HL-60 (cell line): ENCODE data around the gene BMP7.

Source experiments
- TF ChIP-seq, protein P1 (sequence below): IDR thresholded peaks from one replicate; pipeline ENCODE4 v1.5.1; 2011; ENCODE audit warnings: low read length, control low read depth, inconsistent platforms; ENCODE audit not compliant: insufficient read depth
- TF ChIP-seq, protein P2 (sequence below): IDR thresholded peaks from 2 replicates; pipeline ENCODE4 v1.6.1; 2012; ENCODE audit warnings: low read depth; ENCODE audit not compliant: insufficient replicate concordance

DNA sequence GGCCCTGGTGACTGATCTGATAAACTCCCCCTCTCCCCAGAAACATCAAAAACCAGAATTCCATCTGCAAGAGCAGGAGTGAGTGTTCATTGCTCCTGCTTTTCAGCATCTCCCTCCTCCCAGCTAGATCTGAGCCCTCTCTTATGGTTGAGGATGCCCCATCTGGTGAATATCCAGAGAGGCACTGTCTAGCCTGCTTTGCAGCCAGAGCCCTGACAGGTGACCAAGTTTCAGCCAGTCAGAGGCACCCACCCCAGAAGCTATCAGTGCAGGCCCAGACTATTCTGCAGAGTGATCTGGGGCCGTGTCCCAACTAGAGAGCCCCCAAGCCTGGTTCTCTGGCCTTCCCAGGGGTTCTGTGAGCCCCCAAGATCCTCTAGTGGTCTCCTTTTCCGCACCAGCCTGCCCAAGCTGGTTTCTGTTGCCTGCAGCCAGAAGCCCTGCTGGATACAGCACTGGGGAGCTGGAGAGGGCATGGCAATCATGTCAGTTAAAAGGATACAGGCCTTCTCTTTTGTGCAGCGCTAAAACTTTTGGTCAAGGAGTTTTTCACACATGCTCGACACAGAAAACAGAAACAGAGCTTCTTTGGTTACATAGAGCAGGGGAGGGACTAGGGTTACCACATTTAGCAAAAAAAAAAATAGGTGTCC is 6.6 kb upstream of the BMP7 start:
- TF ChIP-seq, protein P1, sequence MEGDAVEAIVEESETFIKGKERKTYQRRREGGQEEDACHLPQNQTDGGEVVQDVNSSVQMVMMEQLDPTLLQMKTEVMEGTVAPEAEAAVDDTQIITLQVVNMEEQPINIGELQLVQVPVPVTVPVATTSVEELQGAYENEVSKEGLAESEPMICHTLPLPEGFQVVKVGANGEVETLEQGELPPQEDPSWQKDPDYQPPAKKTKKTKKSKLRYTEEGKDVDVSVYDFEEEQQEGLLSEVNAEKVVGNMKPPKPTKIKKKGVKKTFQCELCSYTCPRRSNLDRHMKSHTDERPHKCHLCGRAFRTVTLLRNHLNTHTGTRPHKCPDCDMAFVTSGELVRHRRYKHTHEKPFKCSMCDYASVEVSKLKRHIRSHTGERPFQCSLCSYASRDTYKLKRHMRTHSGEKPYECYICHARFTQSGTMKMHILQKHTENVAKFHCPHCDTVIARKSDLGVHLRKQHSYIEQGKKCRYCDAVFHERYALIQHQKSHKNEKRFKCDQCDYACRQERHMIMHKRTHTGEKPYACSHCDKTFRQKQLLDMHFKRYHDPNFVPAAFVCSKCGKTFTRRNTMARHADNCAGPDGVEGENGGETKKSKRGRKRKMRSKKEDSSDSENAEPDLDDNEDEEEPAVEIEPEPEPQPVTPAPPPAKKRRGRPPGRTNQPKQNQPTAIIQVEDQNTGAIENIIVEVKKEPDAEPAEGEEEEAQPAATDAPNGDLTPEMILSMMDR: no peak
- TF ChIP-seq, protein P2, sequence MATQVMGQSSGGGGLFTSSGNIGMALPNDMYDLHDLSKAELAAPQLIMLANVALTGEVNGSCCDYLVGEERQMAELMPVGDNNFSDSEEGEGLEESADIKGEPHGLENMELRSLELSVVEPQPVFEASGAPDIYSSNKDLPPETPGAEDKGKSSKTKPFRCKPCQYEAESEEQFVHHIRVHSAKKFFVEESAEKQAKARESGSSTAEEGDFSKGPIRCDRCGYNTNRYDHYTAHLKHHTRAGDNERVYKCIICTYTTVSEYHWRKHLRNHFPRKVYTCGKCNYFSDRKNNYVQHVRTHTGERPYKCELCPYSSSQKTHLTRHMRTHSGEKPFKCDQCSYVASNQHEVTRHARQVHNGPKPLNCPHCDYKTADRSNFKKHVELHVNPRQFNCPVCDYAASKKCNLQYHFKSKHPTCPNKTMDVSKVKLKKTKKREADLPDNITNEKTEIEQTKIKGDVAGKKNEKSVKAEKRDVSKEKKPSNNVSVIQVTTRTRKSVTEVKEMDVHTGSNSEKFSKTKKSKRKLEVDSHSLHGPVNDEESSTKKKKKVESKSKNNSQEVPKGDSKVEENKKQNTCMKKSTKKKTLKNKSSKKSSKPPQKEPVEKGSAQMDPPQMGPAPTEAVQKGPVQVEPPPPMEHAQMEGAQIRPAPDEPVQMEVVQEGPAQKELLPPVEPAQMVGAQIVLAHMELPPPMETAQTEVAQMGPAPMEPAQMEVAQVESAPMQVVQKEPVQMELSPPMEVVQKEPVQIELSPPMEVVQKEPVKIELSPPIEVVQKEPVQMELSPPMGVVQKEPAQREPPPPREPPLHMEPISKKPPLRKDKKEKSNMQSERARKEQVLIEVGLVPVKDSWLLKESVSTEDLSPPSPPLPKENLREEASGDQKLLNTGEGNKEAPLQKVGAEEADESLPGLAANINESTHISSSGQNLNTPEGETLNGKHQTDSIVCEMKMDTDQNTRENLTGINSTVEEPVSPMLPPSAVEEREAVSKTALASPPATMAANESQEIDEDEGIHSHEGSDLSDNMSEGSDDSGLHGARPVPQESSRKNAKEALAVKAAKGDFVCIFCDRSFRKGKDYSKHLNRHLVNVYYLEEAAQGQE: no peak
